Measurements from ENCODE around the gene BZW2.
A peak's percentile ranks its signal among the peaks of the same experiment; 100 is the strongest.

BZW2 gene

GRCh38 chr7:16724344-16724743 is 78.4 kb downstream of the BZW2 start:
- DNase-seq: no peak

- DNase-seq: no peak
These were observed 80.2 kb downstream of the BZW2 start for GRCh38 chr7:16726189-16726588.

- DNase-seq: no peak
These were observed 81.8 kb downstream of the BZW2 start for GRCh38 chr7:16727736-16728135.

GRCh38 chr7:16728811-16729210 is 82.8 kb downstream of the BZW2 start:
- DNase-seq: no peak

GRCh38 chr7:16729541-16729940 is 83.6 kb downstream of the BZW2 start:
- DNase-seq: no peak

- DNase-seq: no peak
These were observed 85.0 kb downstream of the BZW2 start for GRCh38 chr7:16730937-16731336.

GRCh38 chr7:16732828-16733227 is 86.8 kb downstream of the BZW2 start:
- DNase-seq: no peak

- no peak for DNase-seq
These were observed 88.3 kb downstream of the BZW2 start for GRCh38 chr7:16734148-16734726.

- no peak for DNase-seq
These were observed 89.0 kb downstream of the BZW2 start for GRCh38 chr7:16735020-16735419.

GRCh38 chr7:16738011-16738688 is 92.2 kb downstream of the BZW2 start:
- DNase-seq: no peak

- DNase-seq: no peak
These were observed 94.1 kb downstream of the BZW2 start for GRCh38 chr7:16739863-16740622.

GRCh38 chr7:16740623-16740953 is 94.6 kb downstream of the BZW2 start:
- DNase-seq: no peak

- no peak for DNase-seq
These were observed 95.0 kb downstream of the BZW2 start for GRCh38 chr7:16740996-16741395.

- DNase-seq: no peak
These were observed 95.7 kb downstream of the BZW2 start for GRCh38 chr7:16741676-16742075.

- DNase-seq: no peak
These were observed 96.6 kb downstream of the BZW2 start for GRCh38 chr7:16742547-16742946.

GRCh38 chr7:16743236-16743635 is 97.3 kb downstream of the BZW2 start:
- DNase-seq: no peak

GRCh38 chr7:16744518-16745250 is 98.7 kb downstream of the BZW2 start:
- no peak for DNase-seq

GRCh38 chr7:16745645-16746044 is 99.7 kb downstream of the BZW2 start:
- no peak for DNase-seq

- no peak for DNase-seq
These were observed 101.1 kb downstream of the BZW2 start for GRCh38 chr7:16747102-16747501.

GRCh38 chr7:16753102-16753931 is 107.3 kb downstream of the BZW2 start, which contains the start of gene TSPAN13:
TSS of gene TSPAN13 (plus strand) at chr7:16753755. CDS start at chr7:16753968, 213 bp downstream.
- DNase-seq: peak; percentile 96

- DNase-seq: peak; percentile 52
These were observed 108.2 kb downstream of the BZW2 start for GRCh38 chr7:16753932-16754855.
